ENCODE data around the gene CFAP299.

GRCh38 chr4:80542747-80543146 is 207.2 kb downstream of the CFAP299 start:
- TF ChIP-seq, protein P1, sequence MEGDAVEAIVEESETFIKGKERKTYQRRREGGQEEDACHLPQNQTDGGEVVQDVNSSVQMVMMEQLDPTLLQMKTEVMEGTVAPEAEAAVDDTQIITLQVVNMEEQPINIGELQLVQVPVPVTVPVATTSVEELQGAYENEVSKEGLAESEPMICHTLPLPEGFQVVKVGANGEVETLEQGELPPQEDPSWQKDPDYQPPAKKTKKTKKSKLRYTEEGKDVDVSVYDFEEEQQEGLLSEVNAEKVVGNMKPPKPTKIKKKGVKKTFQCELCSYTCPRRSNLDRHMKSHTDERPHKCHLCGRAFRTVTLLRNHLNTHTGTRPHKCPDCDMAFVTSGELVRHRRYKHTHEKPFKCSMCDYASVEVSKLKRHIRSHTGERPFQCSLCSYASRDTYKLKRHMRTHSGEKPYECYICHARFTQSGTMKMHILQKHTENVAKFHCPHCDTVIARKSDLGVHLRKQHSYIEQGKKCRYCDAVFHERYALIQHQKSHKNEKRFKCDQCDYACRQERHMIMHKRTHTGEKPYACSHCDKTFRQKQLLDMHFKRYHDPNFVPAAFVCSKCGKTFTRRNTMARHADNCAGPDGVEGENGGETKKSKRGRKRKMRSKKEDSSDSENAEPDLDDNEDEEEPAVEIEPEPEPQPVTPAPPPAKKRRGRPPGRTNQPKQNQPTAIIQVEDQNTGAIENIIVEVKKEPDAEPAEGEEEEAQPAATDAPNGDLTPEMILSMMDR (conservative IDR thresholded peaks at IDR 0.05; ENCODE audit: low read depth, low read length) = no peak
- no peak for TF ChIP-seq EZH2 (IDR thresholded peaks at IDR 0.05; ENCODE audit: borderline replicate concordance, low read depth, low read length, poor library complexity, severe bottlenecking)
